Hypothalamus (tissue), 51 donors: ENCODE results near the gene MYPN.
"Not testable (repeated sequence)": the region's sequence is repeated elsewhere in the genome, so short reads cannot be mapped to it uniquely, and the experiment has no call there.

Source experiments
- DNase-seq, 51 donors: peaks; one replicate each; lab custom pipeline; 2025; lab: John Stamatoyannopoulos, UW

MYPN gene

GRCh38 chr10:68166871-68167585, 57.7 kb downstream of the MYPN start:
- no peak for DNase-seq

DNA sequence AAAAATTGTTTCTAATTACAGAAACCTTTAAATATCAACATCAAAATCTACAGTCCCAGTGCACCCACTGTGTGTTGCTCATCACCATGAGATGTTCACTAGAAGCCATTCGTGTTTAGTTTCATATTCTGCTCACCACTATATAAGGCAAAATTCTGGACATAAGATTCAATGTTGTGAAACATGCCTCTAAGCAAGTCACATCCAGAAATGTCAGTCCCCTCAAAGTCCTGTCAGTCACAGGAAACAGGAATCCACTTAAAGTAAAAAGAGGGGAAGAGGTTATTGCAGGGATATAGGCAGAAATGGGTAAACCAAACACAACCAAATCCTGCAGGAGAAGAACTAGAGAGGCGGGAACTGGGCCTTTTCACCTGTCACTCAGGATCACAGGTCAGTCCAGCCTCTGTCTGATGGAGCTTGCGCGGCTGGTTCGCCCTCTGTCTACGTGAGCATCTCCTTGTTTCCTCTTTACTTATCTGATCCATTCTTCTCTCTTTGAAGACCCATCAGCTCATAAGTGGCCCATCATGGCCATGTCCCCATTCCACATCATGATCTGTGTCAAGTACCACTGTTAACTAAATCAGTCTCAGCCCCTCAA, 58.4 kb downstream of the MYPN start:
- DNase-seq: no peak

DNA sequence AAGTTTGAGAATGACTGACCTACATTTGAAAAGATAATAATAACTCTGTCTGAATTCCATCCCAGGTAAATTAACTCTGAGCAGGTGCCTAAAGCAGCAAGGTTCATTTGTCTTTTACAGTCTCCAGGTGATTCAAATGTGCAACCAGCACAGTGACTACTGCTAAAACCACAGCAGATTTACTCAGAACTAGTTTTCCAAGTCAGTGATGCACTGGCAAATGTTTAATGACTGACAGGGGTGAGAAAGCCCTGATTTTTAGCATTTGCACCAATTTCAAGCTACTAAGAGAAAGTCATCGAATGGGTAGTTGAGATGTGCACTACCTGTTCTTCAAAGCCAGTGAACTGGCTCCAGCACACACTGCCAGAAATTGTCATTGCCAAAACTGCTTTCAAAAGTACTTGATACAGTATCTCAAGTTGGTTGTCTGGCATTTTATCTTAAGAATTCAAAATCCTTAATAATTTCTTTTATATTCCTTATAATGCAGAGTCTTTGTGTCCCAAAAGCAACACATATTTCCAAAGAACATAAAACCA, 62.3 kb downstream of the MYPN start:
- no peak for DNase-seq

DNA sequence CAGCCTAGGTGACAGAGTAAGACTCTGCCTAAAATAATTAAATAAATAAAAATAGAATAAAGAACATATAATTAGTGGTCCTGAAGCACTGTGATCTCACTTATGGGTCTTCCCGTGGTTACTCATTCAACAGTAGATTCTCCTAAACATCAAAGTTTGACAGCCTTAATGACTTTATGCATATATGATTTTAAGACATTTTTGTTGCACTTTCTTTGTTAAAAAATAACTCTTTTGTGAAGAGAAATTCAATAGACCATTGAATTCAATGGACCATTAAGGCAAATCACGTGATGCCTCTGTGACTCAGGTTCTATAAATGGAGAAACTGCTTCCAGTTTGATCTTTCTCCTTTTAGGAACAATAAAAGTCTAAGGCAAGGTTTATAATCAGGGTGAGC, 63.0 kb downstream of the MYPN start:
- DNase-seq: no peak

- no peak for DNase-seq
These were observed 66.7 kb downstream of the MYPN start for GRCh38 chr10:68175949-68176348.

DNA sequence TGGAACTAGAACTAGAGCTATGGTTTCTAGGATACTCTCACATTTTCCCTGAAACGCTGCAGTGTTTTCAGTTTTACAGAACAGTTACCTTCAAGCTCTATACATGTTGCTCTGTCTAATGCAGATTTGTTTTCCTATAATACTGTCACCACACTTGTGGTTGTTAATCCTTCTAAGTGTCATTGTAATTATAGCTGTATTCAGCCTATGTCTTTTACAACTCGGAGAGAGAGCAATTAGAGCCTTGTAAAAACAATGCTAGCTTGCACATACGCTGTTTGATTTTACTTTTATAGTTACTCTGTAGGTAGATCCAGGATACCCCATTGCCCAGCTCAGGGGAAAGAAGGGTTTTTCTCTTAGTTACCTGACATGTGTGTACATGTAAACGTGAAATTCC, 67.5 kb downstream of the MYPN start:
- no peak for DNase-seq

DNA sequence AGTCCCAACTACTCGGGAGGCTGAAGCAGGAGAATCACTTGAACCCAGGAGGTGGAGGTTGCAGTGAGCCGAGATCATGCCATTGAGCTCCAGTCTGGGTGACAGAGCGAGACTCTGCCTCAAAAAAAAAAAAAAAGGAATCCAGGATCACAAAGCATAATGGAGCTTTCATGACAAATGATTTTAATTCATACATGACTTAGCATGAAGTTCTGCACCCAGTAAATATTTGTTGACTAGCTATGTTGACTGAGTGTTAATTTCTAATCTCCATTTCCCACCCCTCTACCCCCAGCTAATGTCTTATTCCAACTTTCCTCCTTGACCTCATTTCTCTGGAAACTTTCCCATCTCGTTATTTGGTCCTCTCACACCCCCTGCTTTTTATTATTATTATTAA, 69.3 kb downstream of the MYPN start:
- no peak for DNase-seq

- DNase-seq: no peak
These were observed 69.7 kb downstream of the MYPN start for GRCh38 chr10:68179016-68179415.

GRCh38 chr10:68180490-68180889, 71.2 kb downstream of the MYPN start:
- no peak for DNase-seq

DNA sequence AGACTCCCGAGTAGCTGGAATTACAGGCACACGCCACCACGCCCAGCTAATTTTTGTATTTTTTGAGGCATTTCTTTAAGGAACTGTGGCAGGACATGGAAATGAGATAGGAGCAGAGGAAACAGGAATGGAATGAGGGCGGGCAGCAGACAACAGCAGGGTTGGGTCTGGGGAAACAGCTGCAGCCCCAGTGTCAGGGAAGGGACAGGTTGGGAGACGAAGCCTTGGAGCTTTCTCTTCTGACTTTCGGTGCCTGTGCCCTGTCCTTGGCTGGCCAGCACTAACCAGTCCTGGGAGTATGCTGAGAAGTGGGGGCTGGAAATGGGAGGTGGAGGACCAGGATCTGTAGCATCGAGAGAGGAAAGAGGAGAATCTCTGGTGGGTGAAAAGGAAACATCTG, 75.3 kb downstream of the MYPN start:
- no peak for DNase-seq

DNA sequence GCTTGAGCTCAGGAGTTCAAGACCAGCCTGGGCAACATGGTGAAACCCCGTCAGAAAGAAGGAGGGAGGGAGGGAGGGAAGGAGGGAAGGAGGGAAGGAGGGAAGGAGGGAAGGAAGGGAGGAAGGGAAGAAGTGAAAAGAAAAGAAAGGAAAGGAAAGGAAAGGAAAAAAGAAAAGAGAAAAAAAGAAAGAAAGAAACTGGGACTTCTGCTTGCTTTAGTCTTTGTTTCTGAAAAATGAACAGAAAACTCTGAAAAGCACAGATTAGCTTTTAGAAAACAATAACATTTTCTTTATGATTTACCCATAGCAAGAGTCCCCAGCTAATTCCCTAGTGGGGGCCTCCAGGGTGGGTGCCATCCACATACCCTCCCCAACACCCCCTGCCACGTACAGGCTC, 75.8 kb downstream of the MYPN start:
- no peak for DNase-seq

- DNase-seq: no peak
These were observed 79.5 kb downstream of the MYPN start for GRCh38 chr10:68188835-68189234.

GRCh38 chr10:68192113-68192512, 82.8 kb downstream of the MYPN start:
- no peak for DNase-seq

DNA sequence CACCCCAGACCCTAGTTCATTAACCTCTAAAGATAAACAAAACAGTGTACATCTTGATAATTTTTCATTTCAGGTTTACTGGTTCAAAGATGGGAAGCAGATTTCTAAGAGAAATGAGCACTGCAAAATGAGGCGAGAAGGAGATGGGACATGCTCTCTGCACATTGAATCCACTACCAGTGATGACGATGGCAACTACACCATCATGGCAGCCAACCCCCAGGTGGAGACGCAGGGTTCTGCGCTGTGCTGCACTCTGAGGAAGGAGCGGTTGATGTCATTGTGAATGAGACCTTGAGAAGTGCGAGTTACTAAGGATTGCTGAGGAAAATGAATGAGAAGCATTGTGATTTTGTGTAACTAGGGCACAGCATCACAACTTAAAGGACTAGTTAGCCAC, 85.0 kb downstream of the MYPN start:
- DNase-seq: no peak

DNA sequence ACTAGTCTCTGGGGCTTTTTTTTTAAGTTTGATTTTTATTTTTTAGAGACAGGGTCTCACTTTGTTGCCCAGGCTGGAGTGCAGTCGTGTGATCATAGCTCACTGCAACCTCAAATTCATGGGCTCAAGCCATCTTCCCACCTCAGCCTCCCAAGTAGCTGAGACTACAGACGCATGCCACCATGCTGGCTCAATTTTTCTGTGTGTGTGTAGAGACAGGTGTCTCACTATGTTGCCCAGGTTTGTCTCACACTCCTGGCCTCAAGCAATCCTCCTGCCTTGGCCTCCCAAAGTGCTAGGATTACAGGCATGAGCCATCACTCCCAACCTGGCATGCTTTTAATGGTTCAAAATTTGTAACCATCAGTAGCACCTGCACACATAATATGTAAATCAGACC, 86.5 kb downstream of the MYPN start:
- DNase-seq: not testable (repeated sequence)

GRCh38 chr10:68196701-68197100, 87.4 kb downstream of the MYPN start:
- no peak for DNase-seq

- no peak for DNase-seq
These were observed 93.7 kb downstream of the MYPN start for GRCh38 chr10:68202960-68203353.

GRCh38 chr10:68208424-68209042, 99.2 kb downstream of the MYPN start:
- DNase-seq: peak in 41 of 51 donors; percentile 1 to 74 (median 18)

DNA sequence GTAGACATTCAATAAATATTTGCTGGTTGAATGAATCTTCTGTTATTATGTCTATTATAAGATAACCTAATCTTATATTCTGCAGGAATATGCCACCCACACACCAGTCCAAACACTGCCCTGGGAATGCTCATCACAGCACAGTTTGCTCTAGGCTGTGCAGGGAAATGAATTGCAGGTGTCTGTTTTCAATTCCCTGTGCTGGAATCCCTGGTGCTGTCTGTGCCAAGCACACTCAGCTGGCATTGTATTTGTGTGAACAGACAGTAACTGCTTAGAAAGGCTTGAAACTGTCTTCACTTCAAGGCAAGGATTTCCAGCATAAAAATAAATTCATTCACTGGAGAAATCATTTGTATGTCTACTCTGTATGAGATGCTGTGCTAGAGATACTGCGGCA, 102.4 kb downstream of the MYPN start:
- no peak for DNase-seq

DNA sequence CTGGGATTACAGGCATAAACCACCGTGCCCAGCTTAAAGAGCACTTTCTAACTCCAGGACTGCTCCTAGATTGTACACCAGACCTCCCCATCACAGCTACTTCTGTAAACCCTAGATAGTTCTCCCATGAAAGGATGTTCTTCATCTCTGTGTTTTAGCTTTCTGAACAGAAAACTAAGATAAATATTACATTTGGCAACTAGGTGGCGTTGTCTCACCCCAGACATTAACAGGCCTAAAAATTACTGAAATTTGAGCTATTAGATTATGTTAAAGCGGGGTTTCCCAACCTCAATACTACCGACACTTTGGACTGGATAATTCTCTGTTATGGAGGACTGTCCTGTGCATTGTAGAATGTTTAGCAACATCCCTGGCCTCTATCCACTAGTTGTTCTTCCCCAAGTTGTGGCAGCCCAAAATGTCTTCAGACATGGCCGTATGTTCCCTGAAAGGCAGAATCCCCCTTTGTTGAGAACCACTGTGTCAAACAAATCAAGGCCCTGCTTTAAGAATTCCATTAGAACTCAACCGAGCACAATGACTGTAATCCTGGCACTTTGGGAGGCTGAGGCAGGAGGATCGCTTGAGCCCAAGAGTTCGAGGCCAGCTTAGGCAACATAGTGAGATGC, 103.5 kb downstream of the MYPN start:
- peak in 1 of 51 donors; percentile 13 for DNase-seq

- DNase-seq: no peak
These were observed 109.5 kb downstream of the MYPN start for GRCh38 chr10:68218786-68219185.

DNA sequence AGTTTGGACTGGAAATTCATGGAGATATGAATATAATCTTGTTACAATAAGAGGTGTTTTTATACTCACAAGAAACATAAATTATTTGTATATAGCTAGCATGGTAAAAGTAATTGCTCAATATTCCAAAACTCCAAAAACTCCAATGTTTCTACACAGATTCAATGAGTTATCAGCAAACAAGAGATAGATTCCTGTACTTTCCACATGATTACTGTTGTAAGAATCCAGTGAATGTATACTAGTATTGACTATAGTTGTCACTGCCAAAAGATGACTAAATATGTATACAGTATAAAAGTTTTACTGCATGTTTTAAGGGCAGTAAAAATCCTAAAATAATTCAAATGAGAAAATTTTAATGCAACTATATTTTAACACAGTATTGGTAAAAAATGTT, 111.9 kb downstream of the MYPN start:
- DNase-seq: no peak
